NCI-H2171 (cell line): ENCODE measurements around the gene GNAQ.

Experiments used
- DNase-seq: peaks from one replicate; lab custom pipeline; 2025; lab: John Stamatoyannopoulos, UW

The GNAQ gene

GRCh38 chr9:78031893-78032729 is 500 bp upstream of the GNAQ start:
- DNase-seq, result peak; percentile 92

- DNase-seq, result peak; percentile 43
These were observed 813 bp downstream of the GNAQ start for GRCh38 chr9:78030553-78031443.

- no peak for DNase-seq
These were observed 1.4 kb downstream of the GNAQ start for GRCh38 chr9:78030296-78030552.

GRCh38 chr9:78029551-78030295 is 1.9 kb downstream of the GNAQ start:
- no peak for DNase-seq

- no peak for DNase-seq
These were observed 2.7 kb downstream of the GNAQ start for GRCh38 chr9:78028926-78029325.

GRCh38 chr9:78026947-78027346 is 4.7 kb downstream of the GNAQ start:
- no peak for DNase-seq

GRCh38 chr9:78026416-78026815 is 5.2 kb downstream of the GNAQ start:
- DNase-seq, result no peak

GRCh38 chr9:78025186-78025585 is 6.4 kb downstream of the GNAQ start:
- no peak for DNase-seq

- DNase-seq, result no peak
These were observed 8.4 kb downstream of the GNAQ start for GRCh38 chr9:78023003-78023741.

- no peak for DNase-seq
These were observed 9.9 kb downstream of the GNAQ start for GRCh38 chr9:78021697-78022096.

- DNase-seq, result no peak
These were observed 14.4 kb downstream of the GNAQ start for GRCh38 chr9:78017190-78017693.

- no peak for DNase-seq
These were observed 16.4 kb downstream of the GNAQ start for GRCh38 chr9:78015241-78015640.

GRCh38 chr9:78014776-78015175 is 16.8 kb downstream of the GNAQ start:
- DNase-seq, result no peak

GRCh38 chr9:78013934-78014333 is 17.7 kb downstream of the GNAQ start:
- DNase-seq, result no peak

GRCh38 chr9:78011049-78011448 is 20.6 kb downstream of the GNAQ start:
- DNase-seq, result no peak

GRCh38 chr9:78010445-78010844 is 21.2 kb downstream of the GNAQ start:
- DNase-seq, result no peak

- no peak for DNase-seq
These were observed 22.4 kb downstream of the GNAQ start for GRCh38 chr9:78009186-78009585.

- DNase-seq, result no peak
These were observed 24.9 kb downstream of the GNAQ start for GRCh38 chr9:78006734-78007133.

GRCh38 chr9:78005231-78006002 is 26.2 kb downstream of the GNAQ start:
- DNase-seq, result no peak

GRCh38 chr9:78004478-78005229 is 27.0 kb downstream of the GNAQ start:
- no peak for DNase-seq
